Measurements from ENCODE around the gene WHRN.

The WHRN gene

DNA sequence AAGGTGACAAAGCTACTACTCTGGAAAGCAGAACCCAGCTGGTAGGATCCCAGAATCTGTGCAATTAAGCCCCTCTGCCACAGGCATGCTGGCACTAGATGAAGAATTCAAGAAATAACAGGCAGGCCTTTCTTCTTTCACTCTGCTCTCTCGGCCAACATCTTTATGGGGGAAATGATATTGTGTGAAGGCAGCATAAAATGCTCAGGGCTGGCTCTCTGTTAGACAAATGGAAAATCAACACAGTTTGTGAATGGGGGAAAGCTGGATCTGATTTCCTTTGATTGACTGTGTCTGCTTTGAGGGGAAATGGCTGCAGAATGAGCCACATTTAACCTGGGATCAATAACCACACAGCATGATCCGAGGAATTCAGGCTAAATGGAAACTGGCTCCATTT, 88.4 kb downstream of the WHRN start:
- Histone ChIP-seq H3K27me3 (ENCODE audit: control insufficient read depth, insufficient read depth, low read length) (no peaks in the 10 kb centered on the region), H3K9me3 (ENCODE audit: control insufficient read depth, low read length) (no peaks in the 10 kb centered on the region), H3K9ac (no peak overlapping the region), H3K27ac (no peak overlapping the region), H3K4me3 (ENCODE audit: low read depth, low read length) (no peak overlapping the region), H3K4me1 (no peaks in the 10 kb centered on the region), H3K4me2 (ENCODE audit: low read length) (no peak overlapping the region), H3K79me2 (no peaks in the 10 kb centered on the region), H2AFZ (no peak overlapping the region), H3K36me3 (ENCODE audit: control insufficient read depth, insufficient read depth, low read length) (no peaks in the 10 kb centered on the region)
- TF ChIP-seq CTCF (IDR thresholded peaks at IDR 0.05) = no peak

DNA sequence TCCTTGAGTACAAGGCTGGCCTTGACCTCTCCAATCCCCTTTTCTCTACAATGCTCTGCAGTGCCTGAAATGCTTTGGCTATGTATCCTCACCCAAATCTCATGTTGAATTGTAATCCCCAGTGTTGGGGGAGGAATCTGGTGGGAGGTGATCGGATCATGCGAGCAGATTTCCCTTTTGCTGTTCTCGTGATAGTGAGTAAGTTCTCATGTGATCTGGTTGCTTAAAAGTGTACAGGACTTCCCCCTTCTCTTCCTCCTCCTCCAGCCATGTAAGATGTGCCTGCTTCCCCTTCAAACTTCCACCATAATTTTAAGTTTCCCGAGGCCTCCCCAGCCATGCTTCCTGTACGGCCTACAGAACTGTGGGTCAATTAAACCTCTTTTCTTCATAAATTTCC, 89.0 kb downstream of the WHRN start:
- Histone ChIP-seq H3K36me3 (ENCODE audit: control insufficient read depth, insufficient read depth, low read length) (no peaks in the 10 kb centered on the region), H3K9ac (no peak overlapping the region), H3K9me3 (ENCODE audit: control insufficient read depth, low read length) (no peaks in the 10 kb centered on the region), H3K4me1 (no peaks in the 10 kb centered on the region), H3K27ac (no peak overlapping the region), H3K27me3 (ENCODE audit: control insufficient read depth, insufficient read depth, low read length) (no peaks in the 10 kb centered on the region), H2AFZ (no peak overlapping the region), H3K4me2 (ENCODE audit: low read length) (no peak overlapping the region), H3K79me2 (no peaks in the 10 kb centered on the region), H3K4me3 (ENCODE audit: low read depth, low read length) (no peak overlapping the region)
- TF ChIP-seq CTCF (IDR thresholded peaks at IDR 0.05) = no peak

DNA sequence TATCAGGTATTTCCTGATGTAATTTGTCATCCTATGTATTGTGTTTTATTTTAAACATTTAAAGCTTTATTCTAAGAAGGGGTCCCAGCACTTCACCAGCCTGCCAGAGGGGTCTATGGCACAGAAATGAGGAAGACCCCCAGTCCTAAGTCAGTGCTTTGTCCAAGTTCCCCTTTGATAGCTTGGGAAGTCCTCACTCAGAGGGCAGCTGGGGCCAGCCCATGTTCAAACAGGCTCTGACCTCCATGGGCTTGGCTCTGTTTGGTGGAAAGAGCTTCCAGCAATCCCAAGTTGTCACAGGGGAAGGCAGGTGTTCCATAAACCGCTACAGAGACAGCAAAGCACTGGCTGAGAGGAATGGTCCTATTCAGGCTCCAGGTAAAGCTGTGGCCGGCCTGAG, 90.9 kb downstream of the WHRN start:
- H3K79me2 ChIP-seq = no peaks in the 10 kb centered on the region
- no peaks in the 10 kb centered on the region for H3K27me3 ChIP-seq (ENCODE audit: control insufficient read depth, insufficient read depth, low read length)
- no peaks in the 10 kb centered on the region for H3K9me3 ChIP-seq (ENCODE audit: control insufficient read depth, low read length)
- no peaks in the 10 kb centered on the region for H3K4me1 ChIP-seq
- H2AFZ ChIP-seq = no peak overlapping the region
- no peaks in the 10 kb centered on the region for H3K36me3 ChIP-seq (ENCODE audit: control insufficient read depth, insufficient read depth, low read length)
- no peak overlapping the region for H3K4me3 ChIP-seq (ENCODE audit: low read depth, low read length)
- no peak for TF ChIP-seq CTCF (IDR thresholded peaks at IDR 0.05)
- no peak overlapping the region for H3K4me2 ChIP-seq (ENCODE audit: low read length)
- no peak overlapping the region for H3K9ac ChIP-seq
- no peak overlapping the region for H3K27ac ChIP-seq

DNA sequence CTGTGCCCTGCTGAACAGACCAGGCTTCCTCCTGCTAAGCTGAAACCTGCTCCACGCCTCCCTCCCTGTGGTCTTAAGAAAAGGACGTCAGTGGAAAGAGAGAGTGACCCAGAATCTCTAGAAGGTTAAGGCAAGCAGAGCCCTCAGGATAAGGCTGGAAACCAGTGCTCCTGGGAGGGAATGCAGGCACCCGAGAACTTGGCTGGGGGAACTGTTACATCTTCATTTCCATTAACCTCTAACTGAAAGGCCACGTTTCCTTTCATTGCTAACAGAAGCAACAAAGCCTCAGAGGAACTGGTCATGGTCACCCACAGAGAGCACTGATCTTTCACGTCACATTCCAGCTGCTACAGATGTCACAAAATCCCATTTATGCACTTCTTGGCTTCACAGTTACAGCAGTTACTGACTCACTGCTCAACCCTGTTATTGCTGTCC, 91.4 kb downstream of the WHRN start:
- no peaks in the 10 kb centered on the region for H3K36me3 ChIP-seq (ENCODE audit: control insufficient read depth, insufficient read depth, low read length)
- no peaks in the 10 kb centered on the region for H3K27me3 ChIP-seq (ENCODE audit: control insufficient read depth, insufficient read depth, low read length)
- H2AFZ ChIP-seq = no peak overlapping the region
- H3K9me3 ChIP-seq (ENCODE audit: control insufficient read depth, low read length) = no peaks in the 10 kb centered on the region
- H3K9ac ChIP-seq = no peak overlapping the region
- H3K4me1 ChIP-seq = no peaks in the 10 kb centered on the region
- no peak for TF ChIP-seq CTCF (IDR thresholded peaks at IDR 0.05)
- no peak overlapping the region for H3K4me2 ChIP-seq (ENCODE audit: low read length)
- H3K4me3 ChIP-seq (ENCODE audit: low read depth, low read length) = no peak overlapping the region
- H3K79me2 ChIP-seq = no peaks in the 10 kb centered on the region
- no peak overlapping the region for H3K27ac ChIP-seq

- no peak overlapping the region for H2AFZ ChIP-seq
- H3K4me2 ChIP-seq (ENCODE audit: low read length) = no peak overlapping the region
- TF ChIP-seq CTCF (IDR thresholded peaks at IDR 0.05) = no peak
- H3K4me1 ChIP-seq = no peaks in the 10 kb centered on the region
- no peaks in the 10 kb centered on the region for H3K36me3 ChIP-seq (ENCODE audit: control insufficient read depth, insufficient read depth, low read length)
- no peaks in the 10 kb centered on the region for H3K27me3 ChIP-seq (ENCODE audit: control insufficient read depth, insufficient read depth, low read length)
- H3K9me3 ChIP-seq (ENCODE audit: control insufficient read depth, low read length) = no peaks in the 10 kb centered on the region
- H3K79me2 ChIP-seq = no peaks in the 10 kb centered on the region
- no peak overlapping the region for H3K27ac ChIP-seq
- H3K9ac ChIP-seq = no peak overlapping the region
- no peak overlapping the region for H3K4me3 ChIP-seq (ENCODE audit: low read depth, low read length)
Observed at GRCh38 chr9:114412048-114412683, 93.1 kb downstream of the WHRN start.

Measured in parathyroid adenoma (tissue), 2 donors.